NCI-H1092 (cell line): ENCODE measurements around the gene TSPAN15.

Source experiments
- DNase-seq: peaks from one replicate; lab custom pipeline; 2025; lab: John Stamatoyannopoulos, UW

The TSPAN15 gene

DNA sequence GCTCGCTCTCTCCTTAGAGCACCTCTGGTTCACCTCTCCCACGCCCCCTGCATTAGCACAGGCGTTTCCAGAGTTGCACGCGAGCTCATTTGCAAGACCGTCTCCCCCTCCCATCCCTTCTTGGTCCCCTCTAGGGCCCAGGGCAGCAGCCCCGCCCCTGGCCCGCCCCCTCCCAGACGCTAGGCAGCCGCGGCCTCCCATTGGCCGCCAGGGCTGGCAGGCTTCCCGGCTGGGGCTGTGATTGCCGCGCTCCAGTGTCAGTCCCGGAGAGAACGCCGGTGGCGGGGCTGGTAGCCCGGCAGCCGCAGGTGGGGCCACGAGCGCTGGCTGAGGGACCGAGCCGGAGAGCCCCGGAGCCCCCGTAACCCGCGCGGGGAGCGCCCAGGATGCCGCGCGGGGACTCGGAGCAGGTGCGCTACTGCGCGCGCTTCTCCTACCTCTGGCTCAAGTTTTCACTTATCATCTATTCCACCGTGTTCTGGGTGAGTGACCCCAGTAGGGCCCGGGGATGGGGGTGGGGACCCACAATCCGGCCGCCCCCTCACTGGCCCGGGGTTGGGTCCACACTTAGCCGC lies at the start of gene TSPAN15:
Gene TSPAN15 (plus strand): TSS at position 257 of the 575 bp plus-strand sequence. CDS start 130 bp downstream, at position 387.
- peak; percentile 63 for DNase-seq

DNA sequence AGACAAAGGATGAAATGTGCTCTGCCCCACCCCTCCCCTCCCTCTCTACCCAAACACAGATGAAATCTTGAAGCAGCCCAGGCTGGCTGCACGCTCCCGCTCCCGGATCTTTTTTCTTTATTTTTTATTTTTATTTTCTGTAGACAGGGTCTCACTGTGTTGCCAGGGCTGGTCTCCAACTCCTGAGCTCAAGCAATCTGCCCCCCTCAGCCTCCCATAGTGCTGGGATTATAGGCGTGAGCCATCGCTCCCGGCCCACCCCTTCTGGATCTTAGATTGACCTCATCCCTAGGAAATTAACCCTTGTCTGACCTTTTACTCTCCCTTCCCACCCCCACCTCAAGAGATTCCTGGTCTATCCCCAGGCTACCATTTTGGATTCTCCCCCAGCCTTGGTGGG lies 48.9 kb upstream of the TSPAN15 start:
- no peak for DNase-seq

DNA sequence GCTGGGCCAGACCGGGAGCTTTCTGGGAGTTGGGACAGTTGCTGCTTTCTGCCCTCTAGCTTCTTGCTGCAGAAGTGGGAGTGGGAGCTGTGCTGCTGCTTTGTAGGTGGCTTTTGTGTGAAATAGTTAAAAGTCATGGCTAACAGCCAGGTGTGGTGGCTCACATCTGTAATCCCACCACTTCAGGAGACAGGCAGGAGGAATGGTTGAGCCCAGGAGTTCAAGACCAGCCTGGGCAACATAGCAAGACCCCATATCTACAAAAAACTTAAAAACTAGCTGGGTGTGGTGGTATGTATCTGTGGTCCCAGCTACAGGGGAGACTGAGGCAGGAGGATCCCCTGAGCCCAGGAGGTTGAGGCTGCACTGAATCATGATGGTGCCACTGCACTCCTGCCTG lies 48.2 kb upstream of the TSPAN15 start:
- DNase-seq: no peak

DNA sequence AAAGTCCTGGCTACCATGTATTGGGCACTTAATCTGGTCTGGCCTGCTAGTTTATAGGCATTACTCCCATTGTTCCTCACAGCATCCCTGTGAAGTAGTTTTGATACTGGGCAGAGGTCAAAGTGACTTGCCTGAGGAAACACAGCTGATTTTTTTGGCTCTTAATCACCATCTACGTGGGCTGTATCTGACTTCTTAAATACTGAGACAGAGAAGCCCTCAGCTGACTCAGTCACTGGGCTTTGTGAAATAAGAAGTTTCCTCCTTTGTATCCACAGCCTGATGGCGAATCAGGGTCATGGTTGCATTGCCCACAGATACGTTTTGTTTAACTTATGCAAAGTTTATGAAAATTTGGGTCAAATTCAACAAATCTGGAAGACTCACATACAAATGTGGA lies 47.7 kb upstream of the TSPAN15 start:
- no peak for DNase-seq

- no peak for DNase-seq
Observed at GRCh38 chr10:69404786-69405185, 46.5 kb upstream of the TSPAN15 start.

- no peak for DNase-seq
Observed at GRCh38 chr10:69405221-69405620, 46.0 kb upstream of the TSPAN15 start.

GRCh38 chr10:69406302-69406811 lies 44.9 kb upstream of the TSPAN15 start:
- no peak for DNase-seq

DNA sequence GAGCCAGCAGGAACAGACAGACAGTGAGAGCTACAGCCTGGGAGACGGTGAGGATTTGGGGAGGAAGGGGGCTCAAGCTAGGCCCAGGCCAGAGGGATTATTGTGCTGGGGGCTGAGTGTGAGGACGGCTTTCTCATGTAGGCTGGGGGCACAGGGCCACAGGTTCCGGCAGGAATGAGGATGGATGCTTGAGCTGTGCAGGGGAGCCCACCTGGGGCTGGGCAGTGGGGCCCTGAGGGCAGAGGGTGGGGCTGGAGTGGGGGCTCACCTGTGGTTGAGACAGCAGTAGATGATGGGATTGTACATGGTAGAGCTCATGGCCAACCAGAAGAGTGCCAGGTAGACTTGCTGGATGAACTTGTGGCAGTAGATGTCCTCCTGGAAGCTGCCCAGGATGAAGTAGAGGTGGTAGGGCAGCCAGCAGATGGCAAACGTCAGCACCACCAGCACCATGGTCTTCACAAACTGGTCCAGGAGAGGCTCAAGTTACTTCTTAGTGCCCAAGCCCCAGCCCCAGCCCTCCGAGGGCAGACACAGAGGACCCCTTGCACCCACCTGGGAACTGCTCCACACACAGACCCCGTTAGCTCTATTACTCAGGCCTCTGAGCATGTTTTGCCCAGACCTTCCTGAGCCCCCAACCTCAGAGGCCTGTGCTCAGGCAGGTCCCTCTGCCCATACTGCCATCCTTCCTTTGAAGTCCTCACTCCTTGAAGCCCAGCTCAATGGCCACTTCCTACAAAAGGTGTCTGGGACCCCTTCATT lies 44.3 kb upstream of the TSPAN15 start:
- DNase-seq: no peak

DNA sequence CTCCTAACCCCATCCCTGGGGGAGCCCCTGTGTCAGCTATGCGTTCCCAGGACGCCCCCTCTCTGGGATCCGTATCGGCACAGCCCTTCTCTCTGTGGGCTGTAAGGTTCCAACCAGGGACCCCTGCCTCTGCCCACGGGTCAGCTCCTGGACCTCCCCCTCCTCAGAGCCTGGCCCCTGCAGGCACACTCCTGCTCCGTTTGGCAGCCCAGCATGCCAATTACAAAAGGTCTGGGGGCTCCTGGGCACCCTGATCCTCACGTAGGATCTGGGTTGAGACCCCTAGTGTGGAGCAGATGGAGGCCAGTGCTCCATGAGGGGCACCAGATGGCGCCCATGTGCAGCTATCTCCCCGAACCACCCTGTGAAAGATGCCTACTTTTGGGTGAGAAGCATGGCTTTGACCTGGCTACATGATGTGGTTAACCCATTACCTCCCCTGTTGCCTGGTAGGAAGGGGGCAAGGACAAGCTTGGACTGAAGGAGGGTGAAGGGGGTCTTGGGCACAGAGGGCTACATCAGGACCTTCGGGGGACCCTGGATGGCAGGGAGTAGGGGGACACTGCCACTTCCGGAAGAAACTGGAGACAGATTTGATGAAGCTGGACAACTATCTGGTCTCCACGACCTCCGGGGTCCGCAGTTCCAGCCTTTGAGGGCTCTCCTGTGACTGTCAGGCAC lies 43.5 kb upstream of the TSPAN15 start:
- no peak for DNase-seq

DNA sequence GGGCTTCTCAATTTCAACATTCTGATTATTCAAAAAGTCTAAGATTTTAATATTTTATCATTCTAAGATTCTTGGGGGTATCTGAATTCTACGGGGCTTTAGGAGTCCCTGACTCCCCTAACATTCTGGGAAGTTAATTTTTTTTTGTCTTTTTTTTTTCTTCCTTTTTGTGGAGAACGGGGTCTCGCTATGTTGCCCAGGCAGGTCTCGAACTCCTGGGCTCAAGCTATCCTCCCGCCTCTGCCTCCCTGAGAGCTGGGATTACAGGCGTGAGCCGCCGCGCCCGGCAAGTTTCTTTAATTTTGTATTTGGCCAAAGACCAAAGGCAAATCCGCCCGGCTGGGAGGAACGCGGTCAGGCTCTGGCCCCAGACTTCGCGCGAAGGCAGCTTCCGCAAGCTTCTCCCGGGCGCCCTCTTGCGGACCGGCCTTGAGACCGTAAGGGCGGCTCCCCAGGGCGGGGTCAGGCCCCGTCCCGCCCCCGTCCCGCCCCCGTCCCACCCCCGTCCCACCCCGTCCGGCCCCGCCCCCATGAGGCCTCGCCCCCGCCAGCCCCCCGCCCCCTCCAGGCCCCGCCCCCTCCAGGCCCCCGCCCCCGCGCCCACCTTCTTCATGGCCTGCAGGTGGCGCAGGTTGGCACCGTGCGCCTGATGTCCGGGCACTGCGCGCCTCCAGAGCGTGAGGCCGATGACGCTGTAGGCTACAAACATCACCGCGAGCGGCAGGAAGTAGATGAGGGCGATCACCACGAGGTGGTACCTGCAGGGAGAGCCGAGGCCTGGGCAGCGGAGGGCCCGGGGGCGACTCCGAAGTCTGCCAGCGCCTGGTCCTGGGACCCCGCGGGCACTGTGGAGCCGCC lies 42.7 kb upstream of the TSPAN15 start:
- peak; percentile 86 for DNase-seq

- DNase-seq: no peak
Observed at GRCh38 chr10:69409176-69409495, 42.1 kb upstream of the TSPAN15 start.

GRCh38 chr10:69409968-69410367 lies 41.3 kb upstream of the TSPAN15 start:
- no peak for DNase-seq

GRCh38 chr10:69410487-69410886 lies 40.8 kb upstream of the TSPAN15 start:
- no peak for DNase-seq

DNA sequence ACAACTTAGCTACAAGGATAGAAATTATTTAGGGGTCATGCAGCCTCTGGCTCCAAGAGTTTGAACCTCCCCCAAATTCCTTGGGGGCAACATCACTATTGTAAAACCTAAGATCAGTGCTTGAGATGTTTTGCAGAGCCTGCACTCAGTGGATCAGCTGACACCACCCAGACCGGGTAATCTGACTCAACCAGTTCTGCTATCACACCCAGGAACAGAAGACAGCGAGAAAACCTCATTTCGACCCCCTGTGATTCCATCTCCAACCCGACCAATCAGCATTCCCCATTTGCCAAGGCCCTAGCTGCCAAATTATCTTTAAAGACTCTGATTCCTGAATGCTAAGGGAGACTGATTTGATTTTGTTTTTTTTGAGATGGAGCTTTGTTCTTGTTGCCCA lies 39.8 kb upstream of the TSPAN15 start:
- DNase-seq: no peak

DNA sequence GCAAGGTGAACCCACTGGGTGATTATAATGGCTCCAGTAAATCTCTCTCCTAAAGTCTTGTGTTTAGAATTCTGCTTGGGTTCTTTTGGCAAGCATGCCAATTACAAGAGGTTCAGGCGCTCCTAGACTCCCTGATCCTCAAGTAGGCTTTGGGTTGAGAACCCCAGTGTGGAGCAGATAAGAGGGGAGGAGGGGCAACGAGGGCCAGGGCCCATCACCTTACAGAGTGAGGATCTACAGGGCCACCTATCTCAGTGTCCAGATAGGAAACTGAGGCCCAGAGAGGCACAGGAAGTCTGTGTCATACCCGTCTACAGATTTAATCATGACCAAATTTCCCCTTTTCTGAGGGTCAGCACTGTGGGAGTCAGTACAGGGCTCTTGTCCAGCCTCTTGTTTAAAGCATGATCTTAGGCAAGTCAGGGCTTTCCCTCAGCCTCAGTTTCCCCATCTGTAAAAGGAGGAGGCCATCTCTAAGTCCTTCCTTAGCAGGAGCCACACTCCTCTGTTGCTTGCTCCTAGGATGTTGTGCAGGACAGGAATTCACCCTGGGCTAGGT lies 39.0 kb upstream of the TSPAN15 start:
- DNase-seq: no peak

DNA sequence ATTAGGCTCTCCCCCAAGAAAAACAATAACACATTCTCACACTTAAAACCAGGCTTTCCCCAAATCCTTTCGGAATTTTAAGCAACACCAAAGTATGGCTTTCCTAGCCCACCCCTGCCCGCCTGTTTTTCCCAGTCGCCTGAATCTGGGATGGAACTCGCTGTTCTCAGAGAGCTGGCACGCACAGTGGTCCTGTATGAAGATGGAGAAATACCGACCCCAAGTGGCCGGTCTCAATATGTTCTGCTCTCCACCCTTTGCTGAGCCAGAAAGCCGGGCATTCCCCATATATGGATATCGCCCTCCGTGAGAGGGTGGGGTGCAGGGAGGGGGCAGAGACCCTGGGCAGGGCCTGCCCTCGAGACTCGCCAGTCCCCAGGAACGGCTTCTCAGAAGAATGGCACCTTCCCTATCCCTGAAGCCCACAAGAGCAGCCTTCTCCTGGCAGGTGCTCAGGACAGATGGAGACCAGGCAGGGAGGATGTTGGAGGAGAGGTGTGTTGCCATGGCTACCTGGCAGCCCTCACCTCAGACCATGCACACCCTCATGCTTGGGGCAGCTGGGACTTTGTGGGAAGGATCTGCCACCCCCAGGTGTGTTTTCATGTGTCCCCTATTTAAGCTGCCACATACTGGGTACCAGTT lies 37.9 kb upstream of the TSPAN15 start:
- DNase-seq: peak; percentile 29

DNA sequence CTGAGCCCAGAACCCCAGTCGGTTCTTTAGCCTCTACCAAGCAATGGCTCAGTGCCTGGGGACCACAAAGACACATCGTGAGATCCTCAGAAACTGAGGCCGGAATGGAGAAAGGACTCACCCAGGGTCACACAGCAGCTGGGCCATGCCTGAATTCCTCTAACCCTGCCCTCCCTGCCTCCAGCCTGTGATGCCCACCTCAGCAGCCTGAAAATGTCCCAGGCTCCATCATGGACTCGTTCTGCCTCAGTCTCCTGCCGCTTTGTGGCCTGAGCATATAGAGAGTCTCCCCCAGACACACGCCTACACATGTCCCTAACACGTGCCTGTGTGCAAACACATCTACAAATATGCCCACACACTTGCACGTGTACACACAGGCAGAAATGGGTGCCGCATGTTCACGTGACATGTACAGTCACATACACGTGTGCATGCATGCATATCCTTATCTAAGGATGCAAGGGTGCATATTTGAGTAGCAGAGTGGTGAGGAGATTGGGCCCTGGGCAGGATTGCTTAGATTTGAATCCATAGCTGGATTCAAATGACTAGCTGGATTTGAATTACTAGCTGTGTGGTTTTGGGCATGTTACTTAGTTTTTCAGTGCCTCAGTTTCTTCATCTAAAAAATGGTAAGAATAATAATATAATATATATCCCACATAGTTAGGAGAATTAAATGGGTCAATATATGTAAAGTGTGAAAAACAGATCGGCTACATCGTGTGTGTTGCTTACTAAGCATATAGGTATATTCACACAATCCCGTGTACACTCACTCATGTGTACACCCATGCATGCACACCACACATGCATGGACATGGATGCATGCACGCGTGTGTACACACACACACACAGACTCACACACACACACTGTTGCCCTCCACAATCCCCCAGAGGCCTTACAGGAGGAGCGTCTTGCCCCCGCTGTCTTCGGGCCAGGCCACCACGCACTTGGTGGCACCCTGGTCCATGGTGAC lies 36.9 kb upstream of the TSPAN15 start:
- no peak for DNase-seq

DNA sequence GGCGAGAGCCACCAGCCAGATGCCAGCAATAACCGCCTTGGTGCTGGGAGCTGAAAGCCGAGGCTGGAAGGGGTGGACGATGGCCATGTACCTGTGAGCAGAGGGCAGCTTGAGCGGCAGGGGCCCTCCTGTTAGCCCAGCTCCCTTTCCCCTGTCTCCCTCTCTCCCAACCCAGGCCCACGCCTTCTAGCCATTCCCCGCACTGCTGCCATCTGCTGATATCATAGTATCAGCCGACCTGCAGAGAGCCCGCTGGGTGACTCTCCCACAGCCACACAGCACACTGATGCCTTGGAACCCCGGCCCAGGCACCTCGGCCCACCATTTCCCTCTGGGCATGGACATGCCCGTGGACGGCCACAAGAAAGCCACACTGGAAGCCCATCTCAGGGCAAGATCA lies 36.2 kb upstream of the TSPAN15 start:
- DNase-seq: no peak

DNA sequence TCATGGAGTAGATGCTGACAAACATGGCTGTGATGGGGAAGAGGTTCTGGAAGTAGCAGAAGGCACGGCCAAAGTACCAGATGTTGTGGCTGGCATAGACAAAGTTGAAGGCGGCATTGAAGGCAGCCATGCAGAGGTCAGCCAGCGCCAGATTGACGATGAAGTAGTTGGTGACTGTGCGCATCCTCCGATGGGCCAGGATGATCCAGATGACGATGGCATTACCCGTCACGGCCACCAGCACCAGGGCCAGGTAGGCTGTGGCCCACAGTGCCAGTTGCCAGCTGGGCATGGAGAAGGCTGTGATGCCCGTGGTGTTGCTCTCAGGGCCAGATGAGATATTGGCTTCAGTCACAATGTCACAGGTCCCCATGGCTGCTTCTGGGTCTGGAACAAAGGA lies 35.3 kb upstream of the TSPAN15 start:
- DNase-seq: no peak

DNA sequence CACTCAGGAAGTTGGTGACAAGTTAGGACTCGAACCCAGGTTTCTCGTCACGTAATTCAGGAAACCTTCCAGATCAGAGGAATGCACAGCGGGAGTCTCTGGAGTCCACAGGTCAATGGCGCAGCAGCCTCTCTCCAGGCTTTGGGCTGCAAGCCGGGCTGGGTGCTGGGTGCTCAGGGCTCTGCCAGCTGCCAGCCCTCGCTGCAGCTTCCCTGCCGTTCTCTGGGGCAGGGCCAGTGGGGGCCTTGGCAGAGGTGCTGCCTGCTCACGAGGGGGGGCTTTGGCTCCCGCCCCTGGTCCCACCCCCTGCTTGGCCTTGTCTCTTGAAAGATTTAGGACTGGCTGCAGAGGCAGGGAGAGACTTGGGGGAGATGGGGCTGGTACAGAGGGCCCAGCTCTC lies 34.6 kb upstream of the TSPAN15 start, which contains the start of gene TACR2:
Gene TACR2 (minus strand): TSS at position 224 of the 400 bp plus-strand sequence. CDS start 595 bp downstream, outside the sequence.
- DNase-seq: no peak
